Measurements from ENCODE around the gene PDLIM3. TPM values are rescaled to one million over a fixed set of nuclear protein-coding genes. Genes with fewer than 3 reads are reported as not detected.

Gene PDLIM3
- total and polyA plus RNA-seq, 2 of the 4 experiments (the other 2 are of a cell fraction), result 6.4 to 11.7 TPM

DNA sequence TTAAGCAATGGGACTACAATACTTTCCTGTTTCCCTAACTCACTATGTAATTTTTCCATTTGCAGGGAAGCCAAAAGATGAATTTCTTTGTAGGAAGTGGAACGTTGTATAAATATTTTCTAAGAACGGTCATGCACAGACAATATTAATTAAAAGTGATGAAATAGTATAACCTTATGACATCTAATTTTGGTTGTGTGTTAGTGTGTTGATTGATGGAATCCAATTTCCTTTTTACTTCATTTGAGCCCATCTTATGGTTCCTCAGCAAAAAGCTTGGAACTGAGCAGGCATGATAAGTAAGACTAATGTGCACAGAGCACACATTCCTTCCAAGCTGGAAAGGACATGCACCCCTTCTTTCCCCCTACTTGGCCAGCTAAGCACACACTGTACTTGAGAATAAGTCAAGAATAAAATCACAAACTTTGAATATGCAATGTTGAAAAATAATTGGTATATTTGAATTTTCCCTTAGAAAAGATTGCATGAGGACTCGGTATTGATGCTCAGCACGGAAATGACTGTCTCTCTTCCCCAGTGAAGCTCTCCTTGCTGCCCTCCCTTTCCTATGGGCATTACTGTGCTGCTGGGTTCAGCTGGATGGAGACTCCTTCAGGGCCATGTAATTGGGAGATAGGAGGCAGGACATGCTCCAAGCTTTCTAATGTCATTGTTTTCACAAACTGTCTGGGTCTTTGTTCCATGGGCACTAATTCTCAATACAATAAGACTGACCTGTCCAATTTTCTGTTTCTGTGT lies 19.2 kb upstream of the PDLIM3 start:
- no peak overlapping the region for H2AK5ac ChIP-seq (ENCODE audit: low read depth, low read length)
- DNase-seq (no peak), ATAC-seq (ENCODE audit: low read depth) (no peak)
- H4K8ac ChIP-seq (ENCODE audit: low read depth in 2 of 2, low read length in 2 of 2), result no peak overlapping the region
- H4K20me1 ChIP-seq (ENCODE audit: insufficient read depth, low read length), result no peaks in the 10 kb centered on the region
- no peak overlapping the region for H3K27ac ChIP-seq (ENCODE audit: insufficient read depth, low read length)
- H2BK20ac ChIP-seq (ENCODE audit: low read depth, low read length), result no peak overlapping the region
- no peaks in the 10 kb centered on the region for H3K9me3 ChIP-seq (ENCODE audit: control insufficient read depth, insufficient read depth, low read length)
- WGBS, 2 experiments (ENCODE audit: extremely low coverage in 2 of 2, insufficient read length in 1 of 2), result no CpG with 5 or more reads among the region's 4 CpGs
- H2AFZ ChIP-seq (replicated peaks; ENCODE audit: low read length, poor library complexity), result no peak overlapping the region
- no peak overlapping the region for H4K91ac ChIP-seq (ENCODE audit: insufficient read depth, low read depth, low read length)
- dilution Hi-C loops (cut with HindIII; ENCODE audit: low sequenced_read_pairs, unreplicated experiment) (no loop called here), in situ Hi-C loops (cut with MboI; ENCODE audit: low sequenced_read_pairs) (no loop called here), intact Hi-C loops (cut with micrococcal nuclease) (no loop called here)
- H3K18ac ChIP-seq (ENCODE audit: low read depth, low read length), result no peak overlapping the region
- H3K9ac ChIP-seq (ENCODE audit: low read depth, low read length), result no peak overlapping the region
- no peak overlapping the region for H3K23ac ChIP-seq (ENCODE audit: low read depth, low read length)
- ChIA-PET CTCF (no interaction called here), POLR2A (ENCODE audit: unreplicated experiment) (no interaction called here)
- no peak overlapping the region for H3K4ac ChIP-seq (ENCODE audit: low read depth, low read length)
- H3K56ac ChIP-seq (ENCODE audit: extremely low read depth, insufficient read depth, low read length), result no peak overlapping the region
- no peak overlapping the region for H3K14ac ChIP-seq (replicated peaks; ENCODE audit: low read depth, low read length)
- no peak overlapping the region for H2BK15ac ChIP-seq (ENCODE audit: low read depth, low read length)
- H2AK9ac ChIP-seq (replicated peaks; ENCODE audit: low read depth, low read length, poor library complexity), result no peak overlapping the region
- H4K5ac ChIP-seq (ENCODE audit: low read depth, low read length), result no peak overlapping the region
- no peaks in the 10 kb centered on the region for H3K36me3 ChIP-seq (ENCODE audit: control insufficient read depth, insufficient read depth, low read length)
- no peaks in the 10 kb centered on the region for H3K79me1 ChIP-seq (ENCODE audit: low read depth in 1 of 2, low read length in 2 of 2)
- no TSS peak for BruUV-seq (replicated peaks)
- H3K4me1 ChIP-seq (ENCODE audit: control insufficient read depth, insufficient read depth, low read length), result peaks cover 3% of the 10 kb centered on the region
- H3K4me3 ChIP-seq (ENCODE audit: insufficient read depth, low read depth, low read length), result no peak overlapping the region
- no peak overlapping the region for H3K4me2 ChIP-seq (ENCODE audit: low read depth, low read length)
- no peak overlapping the region for H2BK120ac ChIP-seq (ENCODE audit: low read depth, low read length)
- peaks cover 9% of the 10 kb centered on the region for H3K27me3 ChIP-seq (ENCODE audit: control insufficient read depth, insufficient read depth, low read length)
- no peak overlapping the region for H2BK5ac ChIP-seq (ENCODE audit: low read depth, low read length, poor library complexity, severe bottlenecking)
- TF ChIP-seq FOS (IDR thresholded peaks at IDR 0.05; ENCODE audit: low read depth, low read length) (no peak), RAD21 (IDR thresholded peaks at IDR 0.05; ENCODE audit: low read length) (no peak), CEBPB (IDR thresholded peaks at IDR 0.05; ENCODE audit: low read depth, low read length) (no peak), SMC3 (IDR thresholded peaks at IDR 0.05; ENCODE audit: low read depth, low read length) (no peak), POLR2A (IDR thresholded peaks at IDR 0.05; ENCODE audit: low read depth, low read length) (no peak), RFX5 (IDR thresholded peaks at IDR 0.05; ENCODE audit: low read depth, low read length) (no peak), MAFK (IDR thresholded peaks at IDR 0.05; ENCODE audit: low read depth, low read length) (no peak), CHD1 (IDR thresholded peaks at IDR 0.05; ENCODE audit: low read depth, low read length) (no peak), RCOR1 (IDR thresholded peaks at IDR 0.05; ENCODE audit: insufficient replicate concordance, low read length) (no peak), MAZ (IDR thresholded peaks at IDR 0.05; ENCODE audit: borderline replicate concordance, low read depth, low read length) (no peak), NFE2L2 (IDR thresholded peaks at IDR 0.05; ENCODE audit: low read depth, low read length) (no peak), MXI1 (IDR thresholded peaks at IDR 0.05; ENCODE audit: borderline replicate concordance, low read depth, low read length) (no peak), BHLHE40 (IDR thresholded peaks at IDR 0.05; ENCODE audit: low read depth, low read length) (no peak)
- TF ChIP-seq, protein P1, sequence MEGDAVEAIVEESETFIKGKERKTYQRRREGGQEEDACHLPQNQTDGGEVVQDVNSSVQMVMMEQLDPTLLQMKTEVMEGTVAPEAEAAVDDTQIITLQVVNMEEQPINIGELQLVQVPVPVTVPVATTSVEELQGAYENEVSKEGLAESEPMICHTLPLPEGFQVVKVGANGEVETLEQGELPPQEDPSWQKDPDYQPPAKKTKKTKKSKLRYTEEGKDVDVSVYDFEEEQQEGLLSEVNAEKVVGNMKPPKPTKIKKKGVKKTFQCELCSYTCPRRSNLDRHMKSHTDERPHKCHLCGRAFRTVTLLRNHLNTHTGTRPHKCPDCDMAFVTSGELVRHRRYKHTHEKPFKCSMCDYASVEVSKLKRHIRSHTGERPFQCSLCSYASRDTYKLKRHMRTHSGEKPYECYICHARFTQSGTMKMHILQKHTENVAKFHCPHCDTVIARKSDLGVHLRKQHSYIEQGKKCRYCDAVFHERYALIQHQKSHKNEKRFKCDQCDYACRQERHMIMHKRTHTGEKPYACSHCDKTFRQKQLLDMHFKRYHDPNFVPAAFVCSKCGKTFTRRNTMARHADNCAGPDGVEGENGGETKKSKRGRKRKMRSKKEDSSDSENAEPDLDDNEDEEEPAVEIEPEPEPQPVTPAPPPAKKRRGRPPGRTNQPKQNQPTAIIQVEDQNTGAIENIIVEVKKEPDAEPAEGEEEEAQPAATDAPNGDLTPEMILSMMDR (conservative IDR thresholded peaks at IDR 0.05; ENCODE audit: low read depth, low read length), result no peak
- TF ChIP-seq, protein P2, sequence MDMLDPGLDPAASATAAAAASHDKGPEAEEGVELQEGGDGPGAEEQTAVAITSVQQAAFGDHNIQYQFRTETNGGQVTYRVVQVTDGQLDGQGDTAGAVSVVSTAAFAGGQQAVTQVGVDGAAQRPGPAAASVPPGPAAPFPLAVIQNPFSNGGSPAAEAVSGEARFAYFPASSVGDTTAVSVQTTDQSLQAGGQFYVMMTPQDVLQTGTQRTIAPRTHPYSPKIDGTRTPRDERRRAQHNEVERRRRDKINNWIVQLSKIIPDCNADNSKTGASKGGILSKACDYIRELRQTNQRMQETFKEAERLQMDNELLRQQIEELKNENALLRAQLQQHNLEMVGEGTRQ (IDR thresholded peaks at IDR 0.05; ENCODE audit: low read depth, low read length), result no peak
- TF ChIP-seq, protein P3, sequence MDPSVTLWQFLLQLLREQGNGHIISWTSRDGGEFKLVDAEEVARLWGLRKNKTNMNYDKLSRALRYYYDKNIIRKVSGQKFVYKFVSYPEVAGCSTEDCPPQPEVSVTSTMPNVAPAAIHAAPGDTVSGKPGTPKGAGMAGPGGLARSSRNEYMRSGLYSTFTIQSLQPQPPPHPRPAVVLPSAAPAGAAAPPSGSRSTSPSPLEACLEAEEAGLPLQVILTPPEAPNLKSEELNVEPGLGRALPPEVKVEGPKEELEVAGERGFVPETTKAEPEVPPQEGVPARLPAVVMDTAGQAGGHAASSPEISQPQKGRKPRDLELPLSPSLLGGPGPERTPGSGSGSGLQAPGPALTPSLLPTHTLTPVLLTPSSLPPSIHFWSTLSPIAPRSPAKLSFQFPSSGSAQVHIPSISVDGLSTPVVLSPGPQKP (IDR thresholded peaks at IDR 0.05; ENCODE audit: borderline replicate concordance, low read depth, low read length), result no peak
- H3K9me1 ChIP-seq (ENCODE audit: insufficient read depth, low read length), result no peaks in the 10 kb centered on the region

All from IMR-90 (cell line).